GM23338 (cell line): ENCODE data around the gene KCNK3. TPM values are rescaled to one million over a fixed set of nuclear protein-coding genes. Genes with fewer than 3 reads are reported as not detected.

Source experiments
- ATAC-seq: fragments of 200-7000 bp; cut with Tn5 transposase; 3 replicates; pipeline ENCODE4 v1.9.1; 2020
- DNase-seq: peaks from one replicate; pipeline ENCODE4 v3.0.0-alpha.2; 2015; ENCODE audit warnings: low spot score
- H2AFZ ChIP-seq: fragments of 200-600 bp; sonication (generic); 2 replicates; pipeline ENCODE4 v1.8.0; 2016; ENCODE audit warnings: antibody characterized with exemption, mild to moderate bottlenecking, moderate library complexity
- H3F3A ChIP-seq: fragments of 200-600 bp; sonication (generic); replicated peaks from 2 replicates; pipeline ENCODE4 v1.8.0; 2017; ENCODE audit warnings: antibody characterized with exemption, mixed run types, low read depth
- H3K27ac ChIP-seq: fragments of 200-600 bp; sonication (generic); 2 replicates; pipeline ENCODE4 v1.6.1; 2016; ENCODE audit warnings: low read depth
- H3K27me3 ChIP-seq: fragments of 200-600 bp; sonication (generic); 2 replicates; pipeline ENCODE4 v1.8.0; 2016; ENCODE audit warnings: mild to moderate bottlenecking, mixed run types, moderate library complexity; ENCODE audit not compliant: insufficient read depth
- H3K36me3 ChIP-seq: fragments of 200-600 bp; sonication (generic); 2 replicates; pipeline ENCODE4 v1.8.0; 2016; ENCODE audit warnings: mild to moderate bottlenecking; ENCODE audit not compliant: insufficient read depth
- H3K4me1 ChIP-seq: fragments of 200-600 bp; sonication (generic); 2 replicates; pipeline ENCODE4 v1.8.0; 2016; ENCODE audit warnings: mild to moderate bottlenecking, moderate library complexity; ENCODE audit not compliant: insufficient read depth
- H3K4me2 ChIP-seq: fragments of 200-600 bp; sonication (generic); 2 replicates; pipeline ENCODE4 v1.7.1; 2017; ENCODE audit warnings: mixed run types
- H3K4me3 ChIP-seq: fragments of 200-600 bp; sonication (generic); 2 replicates; pipeline ENCODE4 v1.6.1; 2016; ENCODE audit warnings: mixed run types
- H3K79me2 ChIP-seq: fragments of 200-600 bp; sonication (generic); replicated peaks from 2 replicates; pipeline ENCODE4 v1.8.0; 2017; ENCODE audit warnings: mild to moderate bottlenecking; ENCODE audit not compliant: insufficient read depth
- H3K9me2 ChIP-seq: fragments of 200-600 bp; sonication (generic); 2 replicates; pipeline ENCODE4 v1.8.0; 2017; ENCODE audit not compliant: insufficient read depth
- H4K20me1 ChIP-seq: fragments of 200-600 bp; sonication (generic); replicated peaks from 2 replicates; pipeline ENCODE4 v1.8.0; 2017; ENCODE audit warnings: mild to moderate bottlenecking; ENCODE audit not compliant: insufficient read depth
- H3K27ac Mint-ChIP-seq: 2 replicates; pipeline ENCODE4 v1.8.0; 2020; ENCODE audit warnings: inconsistent platforms, mild to moderate bottlenecking, moderate library complexity, mixed read lengths
- H3K27me3 Mint-ChIP-seq: 3 replicates; pipeline ENCODE4 v1.8.0; 2022; ENCODE audit warnings: low read depth, mild to moderate bottlenecking, moderate library complexity, mixed read lengths, inconsistent platforms; ENCODE audit not compliant: insufficient read depth, poor library complexity
- H3K36me3 Mint-ChIP-seq: 3 replicates; pipeline ENCODE4 v1.8.0; 2021; ENCODE audit warnings: low read depth, mild to moderate bottlenecking, inconsistent platforms, moderate library complexity, mixed read lengths
- H3K4me1 Mint-ChIP-seq: 3 replicates; pipeline ENCODE4 v1.8.0; 2020; ENCODE audit warnings: mild to moderate bottlenecking, inconsistent platforms, mixed read lengths
- H3K4me3 Mint-ChIP-seq: 3 replicates; pipeline ENCODE4 v1.8.0; 2021; ENCODE audit warnings: moderate library complexity, mild to moderate bottlenecking, inconsistent platforms, mixed read lengths
- H3K9me3 Mint-ChIP-seq: 3 replicates; pipeline ENCODE4 v1.8.0; 2020; ENCODE audit warnings: moderate library complexity, mild to moderate bottlenecking, inconsistent platforms, mixed read lengths
- CREB1 ChIP-seq: fragments of 250-450 bp; sonication (Bioruptor Pico); IDR thresholded peaks from 2 replicates; pipeline ENCODE4 v1.5.0; 2020; ENCODE audit warnings: low read depth, mild to moderate bottlenecking, moderate library complexity
- CTCF ChIP-seq, 2 experiments: fragments of 200-600 bp in 1 of 2; sonication (generic) in 1 of 2; conservative IDR thresholded peaks; 2 replicates each; pipeline versions ENCODE4 v1.5.1 to v1.6.1; 2016 to 2017; ENCODE audit warnings: antibody characterized with exemption in 2 of 2, low read depth in 2 of 2, mild to moderate bottlenecking in 2 of 2, moderate library complexity in 1 of 2
- ETS1 ChIP-seq: IDR thresholded peaks from 2 replicates; pipeline ENCODE4 v1.6.1; 2016; ENCODE audit warnings: antibody characterized with exemption
- EZH2 ChIP-seq: fragments of 200-600 bp; sonication (generic); IDR thresholded peaks from one replicate; pipeline ENCODE4 v1.8.0; 2017; ENCODE audit warnings: antibody characterized with exemption, mild to moderate bottlenecking, low read depth; ENCODE audit not compliant: unreplicated experiment
- EZH2phosphoT487 ChIP-seq: fragments of 200-600 bp; sonication (generic); IDR thresholded peaks from one replicate; pipeline ENCODE4 v1.8.1; 2018; ENCODE audit warnings: antibody characterized with exemption; ENCODE audit not compliant: unreplicated experiment
- JUNB ChIP-seq: IDR thresholded peaks from one replicate; pipeline ENCODE4 v1.6.1; 2016; ENCODE audit warnings: antibody characterized with exemption; ENCODE audit not compliant: unreplicated experiment
- NANOG ChIP-seq: IDR thresholded peaks from 2 replicates; pipeline ENCODE4 v1.6.1; 2016; ENCODE audit warnings: antibody characterized with exemption, borderline replicate concordance
- POLR2AphosphoS5 ChIP-seq: IDR thresholded peaks from 2 replicates; pipeline ENCODE4 v1.6.1; 2016; ENCODE audit warnings: antibody characterized with exemption, low read depth
- STAT1 ChIP-seq: IDR thresholded peaks from one replicate; pipeline ENCODE4 v1.6.1; 2016; ENCODE audit warnings: antibody characterized with exemption; ENCODE audit not compliant: unreplicated experiment
- ZNF114 ChIP-seq: fragments of 250-450 bp; sonication (Bioruptor Pico); IDR thresholded peaks from 2 replicates; pipeline ENCODE4 v1.5.0; 2020; ENCODE audit warnings: mild to moderate bottlenecking, moderate library complexity
- polyA plus RNA-seq: library from polyadenylated mRNA; unstranded; fragments of >200 nt; fragmentation: Nextera tagmentation; extraction: Ambion mirVana; gene quantifications from 2 replicates; pipeline ENCODE4 v1.2.1, GENCODE V29; 2016
- total RNA-seq: library from RNA; depleted of rRNA; stranded (reverse); fragments of >200 nt; shearing (Covaris generic); gene quantifications from 2 replicates; pipeline ENCODE4 v1.2.3, GENCODE V29; 2014

Gene KCNK3
- total and polyA plus RNA-seq, 2 experiments from 2014 or later: not detected

GRCh38 chr2:26740890-26741302 lies 48.4 kb downstream of the KCNK3 start:
- no peak overlapping the region for H3K4me3 Mint-ChIP-seq
- Histone ChIP-seq H3K27me3 (no peaks in the 10 kb centered on the region), H3K4me1 (no peaks in the 10 kb centered on the region), H2AFZ (no peak overlapping the region), H3K4me2 (no peak overlapping the region), H3F3A (no peaks in the 10 kb centered on the region), H3K4me3 (no peak overlapping the region), H4K20me1 (no peaks in the 10 kb centered on the region), H3K79me2 (no peaks in the 10 kb centered on the region), H3K36me3 (no peaks in the 10 kb centered on the region), H3K27ac (no peak overlapping the region), H3K9me2 (no peaks in the 10 kb centered on the region)
- no peak overlapping the region for H3K27ac Mint-ChIP-seq
- H3K4me1 Mint-ChIP-seq: peaks cover 7% of the 10 kb centered on the region
- H3K9me3 Mint-ChIP-seq: no peaks in the 10 kb centered on the region
- ATAC-seq (peak; percentile 82), DNase-seq (peak; percentile 47)
- TF ChIP-seq ZNF114 (CRISPR knock-in tag) (no peak), JUNB (no peak), CTCF (conservative IDR thresholded peaks at IDR 0.05; ENCODE audit: low read depth in 2 of 2) (peak in 1 of 2 experiments; percentile 29; a peak in 2 of 4 replicates)
- H3K36me3 Mint-ChIP-seq: no peaks in the 10 kb centered on the region
- H3K27me3 Mint-ChIP-seq: no peaks in the 10 kb centered on the region

- H3K4me3 ChIP-seq: no peak overlapping the region
These were observed 49.7 kb downstream of the KCNK3 start for GRCh38 chr2:26742048-26742770.

GRCh38 chr2:26743852-26744251 lies 51.3 kb downstream of the KCNK3 start:
- no peak overlapping the region for H2AFZ ChIP-seq
- H3K36me3 ChIP-seq: no peaks in the 10 kb centered on the region
- Mint-ChIP-seq H3K4me3 (no peak overlapping the region), H3K4me1 (peaks cover 7% of the 10 kb centered on the region), H3K9me3 (no peaks in the 10 kb centered on the region), H3K27me3 (no peaks in the 10 kb centered on the region), H3K27ac (no peak overlapping the region), H3K36me3 (no peaks in the 10 kb centered on the region)
- ATAC-seq (no peak), DNase-seq (no peak)
- H3F3A ChIP-seq: no peaks in the 10 kb centered on the region
- H3K9me2 ChIP-seq: no peaks in the 10 kb centered on the region
- no peak overlapping the region for H3K4me3 ChIP-seq
- no peak overlapping the region for H3K27ac ChIP-seq
- peaks cover 10% of the 10 kb centered on the region for H3K27me3 ChIP-seq
- H3K4me1 ChIP-seq: peaks cover under 1% of the 10 kb centered on the region; the same call in 1 of the 2 replicates
- no peak overlapping the region for H3K4me2 ChIP-seq
- H3K79me2 ChIP-seq: no peaks in the 10 kb centered on the region
- H4K20me1 ChIP-seq: no peaks in the 10 kb centered on the region
- no peak for TF ChIP-seq NANOG
- no peak for TF ChIP-seq ETS1
- TF ChIP-seq EZH2phosphoT487: no peak
- TF ChIP-seq ZNF114 (CRISPR knock-in tag): no peak
- no peak for TF ChIP-seq EZH2
- TF ChIP-seq CTCF (conservative IDR thresholded peaks at IDR 0.05; ENCODE audit: low read depth in 2 of 2): no peak
- no peak for TF ChIP-seq STAT1
- no peak for TF ChIP-seq CREB1 (CRISPR knock-in tag)

More at GRCh38 chr2:26742048-26742770, 49.7 kb downstream of the KCNK3 start:
- Mint-ChIP-seq H3K4me3 (no peak overlapping the region), H3K27me3 (no peaks in the 10 kb centered on the region), H3K36me3 (no peaks in the 10 kb centered on the region), H3K27ac (no peak overlapping the region), H3K9me3 (no peaks in the 10 kb centered on the region), H3K4me1 (peaks cover 7% of the 10 kb centered on the region)
- Histone ChIP-seq H3K4me2 (no peak overlapping the region), H3K4me1 (no peaks in the 10 kb centered on the region), H2AFZ (no peak overlapping the region), H3K79me2 (no peaks in the 10 kb centered on the region), H3K9me2 (no peaks in the 10 kb centered on the region), H3F3A (no peaks in the 10 kb centered on the region), H3K36me3 (no peaks in the 10 kb centered on the region), H3K27me3 (no peaks in the 10 kb centered on the region), H4K20me1 (no peaks in the 10 kb centered on the region), H3K27ac (no peak overlapping the region)
- ATAC-seq (no peak), DNase-seq (no peak)
- TF ChIP-seq STAT1 (no peak), POLR2AphosphoS5 (no peak)
